ENCODE measurements around the gene DAB2. TPM values are rescaled to one million over a fixed set of nuclear protein-coding genes. Genes with fewer than 3 reads are reported as not detected.

Gene DAB2
- total RNA-seq, 1 experiment from 2014 or later: 2.3 TPM

DNA sequence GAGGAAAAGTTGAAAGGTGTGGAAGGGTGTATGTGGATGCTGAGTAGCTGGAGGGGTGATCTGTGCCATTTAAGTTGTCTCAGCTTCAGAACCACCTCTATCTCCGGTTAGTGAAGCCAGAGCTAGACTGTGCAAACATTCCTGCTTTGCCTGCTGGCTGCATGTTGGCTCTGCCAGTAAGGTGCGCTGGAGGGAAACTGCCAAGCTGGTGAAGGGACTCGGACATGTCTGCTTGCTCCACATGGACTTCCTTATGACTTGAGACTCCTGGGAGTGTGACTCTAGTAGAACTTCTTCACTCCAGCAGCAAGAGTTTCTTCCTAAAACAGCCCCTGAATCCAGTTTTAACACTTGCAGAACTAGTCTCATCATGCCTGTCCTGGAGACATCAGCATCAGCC is 27.9 kb downstream of the DAB2 start:
- Histone ChIP-seq H3K9me3 (ENCODE audit: control insufficient read depth, low read depth, low read length) (no peaks in the 10 kb centered on the region), H3K23me2 (ENCODE audit: insufficient read length, low read depth, low read length, poor library complexity, severe bottlenecking) (peaks cover 3% of the 10 kb centered on the region), H3K18ac (ENCODE audit: insufficient read length, low read depth, low read length) (no peak overlapping the region), H2AK5ac (ENCODE audit: insufficient read length, low read length) (no peak overlapping the region), H2BK120ac (ENCODE audit: low read depth, low read length, poor library complexity, severe bottlenecking) (no peak overlapping the region), H2BK15ac (ENCODE audit: low read depth, low read length) (no peak overlapping the region), H3K14ac (ENCODE audit: insufficient read depth, low read length) (peak overlapping the region; percentile 65; the same call in 1 of the 2 replicates), H4K5ac (ENCODE audit: insufficient read length, low read depth, low read length) (no peak overlapping the region), H2BK5ac (ENCODE audit: insufficient read length, low read length) (no peak overlapping the region), H4K20me1 (ENCODE audit: control insufficient read depth, insufficient read depth, insufficient read length) (no peaks in the 10 kb centered on the region), H2BK12ac (ENCODE audit: insufficient read length, low read depth, low read length) (no peak overlapping the region), H3K79me1 (ENCODE audit: insufficient read depth, low read depth, low read length, poor library complexity, severe bottlenecking) (no peaks in the 10 kb centered on the region), H4K8ac (replicated peaks; ENCODE audit: insufficient read length, low read depth, low read length) (no peak overlapping the region), H3K27me3 (ENCODE audit: insufficient read depth, low read length) (no peaks in the 10 kb centered on the region), H3K4me1 (ENCODE audit: insufficient read depth, low read length) (no peaks in the 10 kb centered on the region), H3T11ph (ENCODE audit: low read length) (no peak overlapping the region), H3K4ac (ENCODE audit: low read depth, low read length) (no peak overlapping the region), H4K91ac (ENCODE audit: insufficient read length, low read depth, low read length) (no peak overlapping the region), H3K4me2 (ENCODE audit: insufficient read depth, insufficient read length, low read length) (no peak overlapping the region), H3K56ac (ENCODE audit: insufficient read length, low read depth, low read length) (no peak overlapping the region), H2AFZ (ENCODE audit: low read length) (no peak overlapping the region), H3K27ac (ENCODE audit: insufficient read length, low read depth, low read length) (no peak overlapping the region), H2BK20ac (ENCODE audit: low read depth, low read length, poor library complexity, severe bottlenecking) (no peak overlapping the region), H3K79me2 (ENCODE audit: insufficient read depth, low read length) (no peaks in the 10 kb centered on the region), H3K9ac (ENCODE audit: extremely low read depth, insufficient read length, low read length) (no peak overlapping the region), H3K23ac (ENCODE audit: insufficient read length, low read depth, low read length) (no peak overlapping the region)
- Mint-ChIP-seq H3K27me3 (ENCODE audit: low read depth) (no peaks in the 10 kb centered on the region), H3K4me3 (no peak overlapping the region), H3K9me3 (no peaks in the 10 kb centered on the region), H3K4me1 (peaks cover 24 to 26% of the 10 kb centered on the region in 2 experiments), H3K36me3 (ENCODE audit: insufficient read depth in 1 of 3, low read depth in 3 of 3) (no peaks in the 10 kb centered on the region), H3K27ac (peak overlapping the region in 1 of 3 experiments; percentile 46; a peak in 2 of 7 replicates)
- no peak for DNase-seq
- no peak for TF ChIP-seq CTCF (conservative IDR thresholded peaks at IDR 0.05)
- no CpG with 5 or more reads among the region's 3 CpGs for WGBS (ENCODE audit: extremely low coverage, insufficient read length, low lambda C conversion rate)

Measured in H9 (cell line).